ENCODE measurements around the gene SPAG9. TPM values are rescaled to one million over a fixed set of nuclear protein-coding genes. Genes with fewer than 3 reads are reported as not detected.

The SPAG9 gene
- total RNA-seq, 4 donors from 2014 or later = 139 to 171 (median 143) TPM

- H3K4me3 ChIP-seq = no peak overlapping the region
- H3K27ac ChIP-seq = peak overlapping the region; percentile 98 to 100 (median 100)
- intact Hi-C loops (cut with DNase I; ENCODE audit: low total_unique reads) = loop anchor here (10.0 kb wide), 1 partner anchor 522 kb away; the partner anchor contains the start of gene ACSF2
- peaks cover 53 to 72% of the 10 kb centered on the region in 2 donors for H3K4me1 ChIP-seq
- no peak for TF ChIP-seq POLR2A (IDR thresholded peaks at IDR 0.05)
- TF ChIP-seq CTCF (IDR thresholded peaks at IDR 0.05 in 4 of 5, conservative IDR thresholded peaks at IDR 0.05 in 1 of 5) = no peak
- no peak for ATAC-seq
- no peaks in the 10 kb centered on the region for H3K9me3 ChIP-seq
- peak in 1 of 2 donors; percentile 28 for DNase-seq
- in situ Hi-C loops (cut with MboI; ENCODE audit: low sequenced_read_pairs in 4 of 4) = no loop called here
- no peaks in the 10 kb centered on the region for H3K36me3 ChIP-seq
- H3K27me3 ChIP-seq = no peaks in the 10 kb centered on the region
Observed at GRCh38 chr17:50946223-50946890, 174.3 kb downstream of the SPAG9 start.

GRCh38 chr17:50945779-50946222 lies 174.9 kb downstream of the SPAG9 start:
- in situ Hi-C loops (cut with MboI; ENCODE audit: low sequenced_read_pairs in 4 of 4) = no loop called here
- no peaks in the 10 kb centered on the region for H3K9me3 ChIP-seq
- H3K36me3 ChIP-seq = no peaks in the 10 kb centered on the region
- intact Hi-C loops (cut with DNase I; ENCODE audit: low total_unique reads) = loop anchor here (10.0 kb wide), 1 partner anchor 521 kb away; the partner anchor contains the start of gene ACSF2
- TF ChIP-seq CTCF (IDR thresholded peaks at IDR 0.05 in 4 of 5, conservative IDR thresholded peaks at IDR 0.05 in 1 of 5) (no peak), POLR2A (IDR thresholded peaks at IDR 0.05) (no peak)
- DNase-seq (no peak), ATAC-seq (no peak)
- peak overlapping the region; percentile 98 to 100 (median 100) for H3K27ac ChIP-seq
- H3K4me1 ChIP-seq = peaks cover 48 to 69% of the 10 kb centered on the region in 2 donors
- no peak overlapping the region for H3K4me3 ChIP-seq
- no peaks in the 10 kb centered on the region for H3K27me3 ChIP-seq

DNA sequence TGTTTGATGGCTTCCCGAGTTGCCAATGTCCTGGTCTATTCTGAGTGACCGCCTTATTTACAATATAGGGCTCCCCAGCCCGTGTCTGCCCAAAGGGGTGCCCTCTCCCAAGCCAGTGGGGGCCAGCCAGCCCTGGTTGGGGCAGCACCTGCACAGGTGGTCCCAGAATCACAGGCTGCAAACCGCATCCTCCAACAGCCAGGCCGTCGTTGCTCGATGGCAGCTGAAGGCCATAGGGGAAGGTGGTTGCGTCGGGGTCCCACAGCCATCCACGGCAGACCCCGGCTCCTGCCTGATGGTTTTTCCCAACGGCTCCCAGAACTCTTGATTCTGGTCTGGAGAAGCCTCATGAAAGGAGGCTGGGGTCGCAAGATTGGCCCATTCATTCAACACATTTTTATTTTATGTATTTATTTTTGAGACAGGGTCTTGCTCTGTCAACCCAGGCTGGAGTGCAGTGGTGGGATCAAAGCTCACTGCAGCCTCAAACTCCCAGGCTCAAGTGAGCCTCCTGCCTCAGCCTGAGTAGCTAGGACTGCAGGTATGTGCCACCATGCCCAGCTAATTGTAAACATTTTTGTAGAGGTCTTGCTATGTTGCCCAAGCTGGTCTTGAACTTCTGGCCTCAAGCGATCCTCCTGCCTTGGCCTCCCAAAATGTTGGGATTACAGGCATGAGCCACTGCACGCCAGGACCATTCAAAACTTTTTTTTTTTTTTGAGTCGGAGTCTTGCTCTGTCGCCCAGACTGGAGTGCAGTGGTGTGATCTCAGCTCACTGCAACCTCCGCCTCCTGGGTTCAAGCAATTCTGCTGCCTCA lies 175.6 kb downstream of the SPAG9 start:
- H3K9me3 ChIP-seq = no peaks in the 10 kb centered on the region
- TF ChIP-seq POLR2A (IDR thresholded peaks at IDR 0.05) = no peak
- no peak for TF ChIP-seq CTCF (IDR thresholded peaks at IDR 0.05 in 4 of 5, conservative IDR thresholded peaks at IDR 0.05 in 1 of 5)
- ATAC-seq (no peak), DNase-seq (peak in 1 of 2 donors; percentile 9)
- no peaks in the 10 kb centered on the region for H3K36me3 ChIP-seq
- H3K4me1 ChIP-seq = peaks cover 41 to 65% of the 10 kb centered on the region in 2 donors
- H3K4me3 ChIP-seq = peak overlapping the region; percentile 57 to 74 (median 59)
- in situ Hi-C loops (cut with MboI; ENCODE audit: low sequenced_read_pairs in 4 of 4) (no loop called here), intact Hi-C loops (cut with DNase I; ENCODE audit: low total_unique reads) (loop anchor here (10.0 kb wide), 1 partner anchor 520 kb away; the partner anchor contains the start of gene ACSF2)
- H3K27me3 ChIP-seq = no peaks in the 10 kb centered on the region
- H3K27ac ChIP-seq = peak overlapping the region; percentile 98 to 100 (median 100)

DNA sequence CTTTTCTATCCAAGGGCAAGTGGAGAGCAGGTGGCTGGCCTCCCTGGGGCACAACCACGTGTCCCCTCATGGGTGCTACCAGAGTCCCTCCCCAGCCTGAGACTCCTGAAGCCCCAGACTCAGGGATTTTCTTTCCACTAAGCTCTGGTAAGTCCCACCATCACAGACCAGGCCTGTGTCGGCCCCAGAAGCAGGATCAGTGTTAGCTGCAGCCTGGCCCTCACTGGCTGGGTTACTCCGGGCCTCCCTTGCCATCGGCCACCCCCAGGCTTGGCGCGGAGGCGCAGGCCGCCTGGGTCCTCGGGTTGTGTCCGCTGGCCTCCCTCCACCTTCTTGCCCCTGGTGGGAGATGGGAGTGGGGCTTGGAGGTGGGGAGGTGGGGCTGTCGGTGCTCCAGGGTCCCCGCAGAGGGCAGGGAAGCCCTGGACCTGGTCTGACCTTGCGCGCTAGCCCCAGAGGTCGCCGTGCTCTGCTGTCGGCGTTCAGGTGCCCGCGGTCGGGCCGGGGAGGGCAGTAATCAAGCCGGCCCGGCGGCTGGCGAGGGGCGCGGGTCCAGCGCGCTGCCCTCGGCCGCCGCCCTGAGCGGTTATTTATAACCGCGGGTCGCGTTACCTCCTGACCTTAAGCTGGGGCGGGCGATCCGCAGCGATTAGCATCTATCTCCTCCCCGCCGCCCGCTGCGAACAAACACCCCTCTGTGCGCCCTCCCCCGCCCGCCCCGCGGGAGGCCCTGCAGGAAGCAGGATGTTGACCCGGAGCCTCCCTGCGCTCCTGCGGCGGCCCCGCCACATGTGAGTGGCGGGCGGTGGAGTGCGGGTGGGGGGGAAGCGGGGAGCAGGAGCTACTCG lies 176.4 kb downstream of the SPAG9 start:
- DNase-seq (peak; percentile 59 to 88), ATAC-seq (peak; percentile 48 to 54)
- Histone ChIP-seq H3K27ac (peak overlapping the region; percentile 98 to 100 (median 100)), H3K27me3 (no peaks in the 10 kb centered on the region), H3K4me3 (peak overlapping the region; percentile 57 to 74 (median 59)), H3K4me1 (peaks cover 32 to 61% of the 10 kb centered on the region in 2 donors), H3K36me3 (no peaks in the 10 kb centered on the region), H3K9me3 (no peaks in the 10 kb centered on the region)
- intact Hi-C loops (cut with DNase I; ENCODE audit: low total_unique reads) = loop anchor here (10.0 kb wide), 1 partner anchor 519 kb away; the partner anchor contains the start of gene ACSF2
- in situ Hi-C loops (cut with MboI; ENCODE audit: low sequenced_read_pairs in 4 of 4) = no loop called here
- peak; percentile 78 to 84 for TF ChIP-seq POLR2A (IDR thresholded peaks at IDR 0.05)
- TF ChIP-seq CTCF (IDR thresholded peaks at IDR 0.05 in 4 of 5, conservative IDR thresholded peaks at IDR 0.05 in 1 of 5) = peak in 1 of 5 experiments; percentile 19

Data from gastrocnemius medialis (tissue), 4 donors.